HepG2 (cell line): ENCODE measurements around the gene NDE1. TPM values are rescaled to one million over a fixed set of nuclear protein-coding genes. Genes with fewer than 3 reads are reported as not detected.

ENCODE experiments used
- ATAC-seq: fragments of 200-7000 bp; cut with Tn5 transposase; 3 replicates; pipeline ENCODE4 v1.9.1; 2020; ENCODE audit warnings: mild to moderate bottlenecking, moderate library complexity
- BruUV-seq: library from RNA; stranded (reverse); fragments of 400-500 nt; replicated peaks from 2 replicates; lab custom pipeline; 2021; lab: Mats Ljungman, UMichigan
- CTCF ChIA-PET: fragments of 300-600 bp; formaldehyde crosslinking; extraction: SDS; loops from one replicate; lab custom pipeline; 2021; ENCODE audit warnings: low total read pairs, inconsistent platforms, low intra/inter-chr PET ratio; lab: Yijun Ruan, JAX
- POLR2A ChIA-PET: fragments of 350-600 bp; sonication (Branson Sonifier 250); formaldehyde crosslinking; loops from one replicate; lab custom pipeline; 2020; ENCODE audit warnings: antibody characterized with exemption, inconsistent platforms; lab: Yijun Ruan, JAX
- DNase-seq: peaks from one replicate; pipeline ENCODE4 v3.0.0-alpha.2; 2015; ENCODE audit warnings: low spot score
- FAIRE-seq: peaks from 3 replicates; lab custom pipeline; 2011; peaks lifted over from hg19 to GRCh38; lab: Jason Lieb, UNC
- H2AFZ ChIP-seq: one replicate; pipeline ENCODE4 v1.6.1; 2011; ENCODE audit warnings: low read length, inconsistent platforms
- H3K27ac ChIP-seq: fragments of 300-600 bp; 3 replicates; pipeline ENCODE4 v1.8.0; 2011; ENCODE audit warnings: mixed run types, mild to moderate bottlenecking, mixed read lengths, low read length, inconsistent platforms; ENCODE audit not compliant: insufficient read depth; ENCODE audit errors: extremely low read length
- H3K27me3 ChIP-seq, 2 experiments: fragments of 200-600 bp in 1 of 2; 2 replicates in 1 of 2; 3 replicates in 1 of 2; pipeline versions ENCODE4 v1.6.0 to v1.8.0; 2011; ENCODE audit warnings: low read length in 2 of 2, mild to moderate bottlenecking in 2 of 2, moderate library complexity in 2 of 2, inconsistent platforms in 1 of 2; ENCODE audit not compliant: insufficient read depth in 2 of 2, control insufficient read depth in 1 of 2
- H3K36me3 ChIP-seq, 2 experiments: fragments of 200-600 bp in 1 of 2; replicated peaks in 1 of 2; 2 replicates in 1 of 2; 3 replicates in 1 of 2; pipeline versions ENCODE4 v1.5.1 to v1.8.0; 2011; ENCODE audit warnings: low read length in 2 of 2, inconsistent platforms in 1 of 2; ENCODE audit not compliant: insufficient read depth in 2 of 2, control insufficient read depth in 1 of 2
- H3K4me1 ChIP-seq: 2 replicates; pipeline ENCODE4 v1.5.1; 2012; ENCODE audit warnings: low read length, inconsistent platforms; ENCODE audit not compliant: insufficient read depth
- H3K4me2 ChIP-seq: 2 replicates; pipeline ENCODE4 v1.6.0; 2011; ENCODE audit warnings: low read depth, low read length, inconsistent platforms
- H3K4me3 ChIP-seq, 3 experiments: fragments of 200-600 bp in 1 of 3; sonication (generic), shearing (Covaris generic) in 1 of 3; replicated peaks in 1 of 3; 2 replicates each; pipeline ENCODE4 v1.5.1; 2011 to 2016; ENCODE audit warnings: low read length in 3 of 3, inconsistent platforms in 2 of 3, low read depth in 2 of 3, mild to moderate bottlenecking in 2 of 3, control low read depth in 1 of 3, mixed read lengths in 1 of 3; ENCODE audit not compliant: insufficient read depth in 1 of 3
- H3K79me2 ChIP-seq: one replicate; pipeline ENCODE4 v1.6.1; 2011; ENCODE audit warnings: low read length, inconsistent platforms; ENCODE audit not compliant: insufficient read depth
- H3K9ac ChIP-seq: 2 replicates; pipeline ENCODE4 v1.6.0; 2011; ENCODE audit warnings: mild to moderate bottlenecking, low read depth, low read length, inconsistent platforms; ENCODE audit not compliant: insufficient read depth
- H3K9me3 ChIP-seq: 2 replicates; pipeline ENCODE4 v1.5.1; 2012; ENCODE audit warnings: mild to moderate bottlenecking, low read length
- H4K20me1 ChIP-seq: 2 replicates; pipeline ENCODE4 v1.6.0; 2011; ENCODE audit warnings: inconsistent platforms, mild to moderate bottlenecking, low read length, moderate library complexity; ENCODE audit not compliant: insufficient read depth
- CHD4 ChIP-seq: fragments of 200-600 bp; sonication (generic); IDR thresholded peaks from 2 replicates; pipeline ENCODE4 v1.7.0; 2017; ENCODE audit warnings: mild to moderate bottlenecking, low read length, borderline replicate concordance
- DNMT3B ChIP-seq: conservative IDR thresholded peaks from 2 replicates; pipeline ENCODE4 v1.6.1; 2016; ENCODE audit warnings: missing biosample characterization, control low read depth
- HOXA5 ChIP-seq: sonication (generic); formaldehyde crosslinking; IDR thresholded peaks from 2 replicates; pipeline ENCODE4 v1.4.0; 2020; ENCODE audit warnings: missing genetic modification reagents
- HOXA7 ChIP-seq: sonication (generic); formaldehyde crosslinking; IDR thresholded peaks from 2 replicates; pipeline ENCODE4 v1.8.1; 2022; ENCODE audit warnings: mild to moderate bottlenecking, missing genetic modification reagents, moderate library complexity
- KLF6 ChIP-seq: IDR thresholded peaks from 2 replicates; pipeline ENCODE4 v1.8.0; 2016; ENCODE audit warnings: missing biosample characterization, missing genetic modification reagents
- NAIF1 ChIP-seq: sonication (generic); formaldehyde crosslinking; IDR thresholded peaks from 2 replicates; pipeline ENCODE4 v1.5.0; 2020; ENCODE audit warnings: mild to moderate bottlenecking, missing genetic modification reagents, borderline replicate concordance
- NCOA5 ChIP-seq: sonication (generic); formaldehyde crosslinking; IDR thresholded peaks from 2 replicates; pipeline ENCODE4 v1.4.0; 2020; ENCODE audit warnings: missing genetic modification reagents
- NR2C2 ChIP-seq: sonication (generic); formaldehyde crosslinking; IDR thresholded peaks from 2 replicates; pipeline ENCODE4 v1.4.0; 2020; ENCODE audit warnings: missing genetic modification reagents, mild to moderate bottlenecking, moderate library complexity, borderline replicate concordance
- PLRG1 ChIP-seq: fragments of 450-650 bp; conservative IDR thresholded peaks from 2 replicates; pipeline ENCODE4 v1.6.1; 2016
- PRDM4 ChIP-seq: sonication (generic); formaldehyde crosslinking; IDR thresholded peaks from 2 replicates; pipeline ENCODE4 v1.9.0; 2021; ENCODE audit warnings: missing genetic modification reagents, borderline replicate concordance
- SMARCC2 ChIP-seq: fragments of 450-650 bp; IDR thresholded peaks from 2 replicates; pipeline ENCODE4 v1.6.1; 2017; ENCODE audit warnings: antibody characterized with exemption, mild to moderate bottlenecking
- USF2 ChIP-seq, 2 experiments: sonication (generic) in 1 of 2; formaldehyde crosslinking in 1 of 2; IDR thresholded peaks; 2 replicates each; pipeline versions ENCODE4 v1.5.1 to v1.6.1; 2011 to 2020; ENCODE audit warnings: borderline replicate concordance in 1 of 2, low read depth in 1 of 2, low read length in 1 of 2, mild to moderate bottlenecking in 1 of 2, missing genetic modification reagents in 1 of 2, moderate library complexity in 1 of 2
- ZBTB44 ChIP-seq: sonication (generic); formaldehyde crosslinking; IDR thresholded peaks from 2 replicates; pipeline ENCODE4 v1.4.0; 2020; ENCODE audit warnings: missing genetic modification reagents
- ZFP36L1 ChIP-seq: sonication (generic); formaldehyde crosslinking; IDR thresholded peaks from 2 replicates; pipeline ENCODE4 v1.8.0; 2022; ENCODE audit warnings: mild to moderate bottlenecking, missing genetic modification reagents, moderate library complexity
- ZMYM2 ChIP-seq: sonication (generic); formaldehyde crosslinking; IDR thresholded peaks from 2 replicates; pipeline ENCODE4 v1.8.0; 2022; ENCODE audit warnings: mild to moderate bottlenecking, missing genetic modification reagents
- ZNF446 ChIP-seq: sonication (generic); formaldehyde crosslinking; IDR thresholded peaks from 2 replicates; pipeline ENCODE4 v1.5.0; 2020; ENCODE audit warnings: mild to moderate bottlenecking, missing genetic modification reagents
- ZNF484 ChIP-seq: sonication (generic); formaldehyde crosslinking; IDR thresholded peaks from 2 replicates; pipeline ENCODE4 v1.5.1; 2020; ENCODE audit warnings: mild to moderate bottlenecking, low read depth, missing genetic modification reagents, borderline replicate concordance
- ZNF777 ChIP-seq: sonication (generic); formaldehyde crosslinking; IDR thresholded peaks from 2 replicates; pipeline ENCODE4 v1.4.0; 2020; ENCODE audit warnings: missing genetic modification reagents
- WGBS: methylation state at CpG from one replicate; pipeline ENCODE4 v1.1.6; 2017; ENCODE audit warnings: low lambda C conversion rate; 5-methylcytosine and 5-hydroxymethylcytosine counted together
- in situ Hi-C: cut with HindIII; loops from 2 replicates; pipeline ENCODE4 v1.10.0; 2017; ENCODE audit warnings: low pct_unique_long_range_greater_than_20kb; ENCODE audit not compliant: extremely low pct_ligation_motif_present
- intact Hi-C: fragments of 100-400 bp; cut with micrococcal nuclease; formaldehyde crosslinking; loops from one replicate; pipeline ENCODE4 v1.10.0; 2022; ENCODE audit not compliant: unreplicated experiment
- polyA plus RNA-seq, 8 experiments: library from polyadenylated mRNA; depleted of rRNA in 3 of 8; stranded (reverse) in 7 of 8; unstranded in 1 of 8; fragments of >200 nt; fragmentation: Illumina TruSeq in 4 of 8; extraction: Trizol in 4 of 8; gene quantifications; 2 replicates each; pipeline versions ENCODE4 v1.2.1 to v1.2.3, GENCODE V29; 2011 to 2016; ENCODE audit warnings: low read depth in 4 of 8, missing spikeins in 1 of 8, mixed read lengths in 1 of 8; ENCODE audit not compliant: insufficient read depth in 1 of 8
- total RNA-seq, 5 experiments: library from RNA; depleted of rRNA; stranded (reverse); fragments of >200 nt; fragmentation: Illumina TruSeq; extraction: Trizol; gene quantifications; 2 replicates each; pipeline ENCODE4 v1.2.3, GENCODE V29; 2016; ENCODE audit warnings: low read depth in 1 of 5

Gene NDE1
- total and polyA plus RNA-seq, 2 of the 13 experiments (the other 11 are each of a cell fraction or from before 2014, with no cell fraction given) = 40.9 to 72.5 TPM

GRCh38 chr16:15650698-15651171, 690 bp downstream of the NDE1 start:
- BruUV-seq = no TSS peak
- Histone ChIP-seq H4K20me1 (peaks cover 10% of the 10 kb centered on the region; the same call in 1 of the 2 replicates), H3K4me3 (peak overlapping the region; percentile 88 to 100 (median 93)), H3K79me2 (peaks cover 52% of the 10 kb centered on the region), H3K27me3 (peaks cover 0 to 6% of the 10 kb centered on the region in 2 experiments; a peak in 1 of 5 replicates), H3K4me2 (peak overlapping the region; percentile 97), H3K4me1 (peaks cover 67% of the 10 kb centered on the region), H3K9ac (peak overlapping the region; percentile 95), H3K36me3 (peaks cover 1 to 3% of the 10 kb centered on the region in 2 experiments; a peak in 2 of 5 replicates), H3K9me3 (no peaks in the 10 kb centered on the region), H3K27ac (peak overlapping the region; percentile 74), H2AFZ (no peak overlapping the region)
- ATAC-seq = peak; percentile 24
- FAIRE-seq = no peak
- ChIA-PET CTCF (no interaction called here), POLR2A (interaction anchor here (1.2 kb wide), 1 partner anchor 21 kb away, joined by 4 read pairs; no protein-coding TSS in a partner anchor)
- WGBS = under 1% methylated on average over 18 of the region's 18 CpGs
- no peak for DNase-seq
- intact Hi-C loops (loop anchor here (2.0 kb wide), 2 partner anchors 22 to 54 kb away; no protein-coding TSS in a partner anchor), in situ Hi-C loops (no loop called here)
- no peak for TF ChIP-seq HOXA7
- no peak for TF ChIP-seq NR2C2
- no peak for TF ChIP-seq ZMYM2
- TF ChIP-seq HOXA5 (CRISPR knock-in tag) = no peak
- no peak for TF ChIP-seq ZNF446 (CRISPR knock-in tag)
- no peak for TF ChIP-seq ZNF484
- TF ChIP-seq DNMT3B = no peak
- TF ChIP-seq ZBTB44 (CRISPR knock-in tag) = no peak
- no peak for TF ChIP-seq CHD4
- TF ChIP-seq KLF6 = no peak
- no peak for TF ChIP-seq USF2 (IDR thresholded peaks at IDR 0.05; ENCODE audit: low read depth, low read length)
- TF ChIP-seq USF2 (CRISPR knock-in tag; IDR thresholded peaks at IDR 0.05; ENCODE audit: borderline replicate concordance) = no peak
- no peak for TF ChIP-seq PLRG1
- no peak for TF ChIP-seq ZNF777 (CRISPR knock-in tag)
- no peak for TF ChIP-seq NAIF1
- no peak for TF ChIP-seq ZFP36L1 (CRISPR knock-in tag)
- TF ChIP-seq NCOA5 (CRISPR knock-in tag) = no peak
- no peak for TF ChIP-seq SMARCC2
- TF ChIP-seq PRDM4 (CRISPR knock-in tag) = no peak
